Neuronal stem cell (in vitro differentiated cells): ENCODE results near the gene MLXIPL.
"Not testable (repeated sequence)": the region's sequence is repeated elsewhere in the genome, so short reads cannot be mapped to it uniquely, and the experiment has no call there.

ENCODE experiments used
- DNase-seq: peaks from one replicate; pipeline ENCODE4 v3.0.0-alpha.2; 2013; ENCODE audit warnings: low spot score
- H2AFZ ChIP-seq: one replicate; pipeline ENCODE4 v1.6.1; 2013; ENCODE audit warnings: mild to moderate bottlenecking, low read length, inconsistent platforms
- H2AK5ac ChIP-seq: 2 replicates; pipeline ENCODE4 v1.6.1; 2013; ENCODE audit warnings: low read depth, mild to moderate bottlenecking, inconsistent platforms, low read length, moderate library complexity, mixed read lengths
- H2BK120ac ChIP-seq: 2 replicates; pipeline ENCODE4 v1.6.1; 2013; ENCODE audit warnings: low read depth, mild to moderate bottlenecking, inconsistent platforms, low read length, moderate library complexity, mixed read lengths
- H2BK12ac ChIP-seq: one replicate; pipeline ENCODE4 v1.6.1; 2013; ENCODE audit warnings: low read length, inconsistent platforms
- H2BK15ac ChIP-seq: 2 replicates; pipeline ENCODE4 v1.6.1; 2013; ENCODE audit warnings: mild to moderate bottlenecking, low read length, inconsistent platforms, mixed read lengths
- H2BK5ac ChIP-seq: one replicate; pipeline ENCODE4 v1.6.1; 2013; ENCODE audit warnings: inconsistent platforms, mild to moderate bottlenecking, low read length, moderate library complexity
- H3K14ac ChIP-seq: one replicate; pipeline ENCODE4 v1.6.1; 2013; ENCODE audit warnings: low read length, inconsistent platforms
- H3K18ac ChIP-seq: 2 replicates; pipeline ENCODE4 v1.6.1; 2013; ENCODE audit warnings: low read length, inconsistent platforms
- H3K23ac ChIP-seq: 2 replicates; pipeline ENCODE4 v1.6.1; 2013; ENCODE audit warnings: low read depth, mild to moderate bottlenecking, mixed read lengths, low read length, inconsistent platforms; ENCODE audit not compliant: poor library complexity
- H3K27ac ChIP-seq: replicated peaks from 3 replicates; pipeline ENCODE4 v1.5.1; 2013; ENCODE audit warnings: low read length, inconsistent platforms
- H3K27me3 ChIP-seq, 3 experiments: 2 replicates each; pipeline ENCODE4 v1.6.1; 2013; ENCODE audit warnings: low read length in 3 of 3, mild to moderate bottlenecking in 2 of 3, inconsistent platforms in 1 of 3, low read depth in 1 of 3, mixed read lengths in 1 of 3, moderate library complexity in 1 of 3; ENCODE audit not compliant: control insufficient read depth in 3 of 3, insufficient read depth in 3 of 3
- H3K36me3 ChIP-seq, 2 donors: replicated peaks in 1 of 2; 2 replicates each; pipeline ENCODE4 v1.6.1; 2013; ENCODE audit warnings: low read length in 2 of 2; ENCODE audit not compliant: control insufficient read depth in 2 of 2, insufficient read depth in 2 of 2
- H3K4ac ChIP-seq: 2 replicates; pipeline ENCODE4 v1.6.1; 2013; ENCODE audit warnings: inconsistent platforms, mild to moderate bottlenecking, low read length, moderate library complexity
- H3K4me1 ChIP-seq, 2 donors: 1 replicate in 1 of 2; 2 replicates in 1 of 2; pipeline ENCODE4 v1.6.1; 2013; ENCODE audit warnings: low read length in 2 of 2, low read depth in 1 of 2; ENCODE audit not compliant: control insufficient read depth in 2 of 2, insufficient read depth in 1 of 2
- H3K4me2 ChIP-seq: one replicate; pipeline ENCODE4 v1.6.1; 2013; ENCODE audit warnings: mild to moderate bottlenecking, low read length, inconsistent platforms; ENCODE audit not compliant: insufficient read depth, poor library complexity, severe bottlenecking
- H3K4me3 ChIP-seq, 2 donors: 2 replicates each; pipeline ENCODE4 v1.5.1; 2013; ENCODE audit warnings: low read length in 2 of 2, mild to moderate bottlenecking in 2 of 2, inconsistent platforms in 1 of 2, moderate library complexity in 1 of 2
- H3K79me1 ChIP-seq: one replicate; pipeline ENCODE4 v1.6.1; 2013; ENCODE audit warnings: low read depth, mild to moderate bottlenecking, inconsistent platforms, low read length, moderate library complexity
- H3K9ac ChIP-seq: one replicate; pipeline ENCODE4 v1.6.1; 2013; ENCODE audit warnings: mild to moderate bottlenecking, low read depth, low read length, inconsistent platforms; ENCODE audit not compliant: poor library complexity
- H3K9me3 ChIP-seq, 2 donors: replicated peaks in 1 of 2; 2 replicates each; pipeline versions ENCODE3 to v1.6.1; 2013; ENCODE audit warnings: low read length in 2 of 2, mild to moderate bottlenecking in 2 of 2, inconsistent platforms in 1 of 2, low read depth in 1 of 2, mixed read lengths in 1 of 2, moderate library complexity in 1 of 2; ENCODE audit not compliant: control insufficient read depth in 2 of 2, insufficient read depth in 1 of 2
- H4K8ac ChIP-seq: one replicate; pipeline ENCODE4 v1.6.1; 2013; ENCODE audit warnings: low read depth, mild to moderate bottlenecking, inconsistent platforms, low read length, moderate library complexity
- H4K91ac ChIP-seq: one replicate; pipeline ENCODE4 v1.6.1; 2013; ENCODE audit warnings: low read length, low read depth, mild to moderate bottlenecking, inconsistent platforms; ENCODE audit not compliant: poor library complexity
- WGBS, 2 donors: extraction: QIAGEN DNeasy Blood & Tissue Kit; methylation state at CpG; one replicate each; pipeline ENCODE4 v1.1.7; 2013; ENCODE audit warnings: missing lambda C conversion rate in 2 of 2, mixed read lengths in 1 of 2; ENCODE audit not compliant: insufficient read length in 2 of 2, insufficient replicate concordance in 1 of 2; ENCODE audit errors: extremely low coverage in 2 of 2; 5-methylcytosine and 5-hydroxymethylcytosine counted together

MLXIPL gene

DNA sequence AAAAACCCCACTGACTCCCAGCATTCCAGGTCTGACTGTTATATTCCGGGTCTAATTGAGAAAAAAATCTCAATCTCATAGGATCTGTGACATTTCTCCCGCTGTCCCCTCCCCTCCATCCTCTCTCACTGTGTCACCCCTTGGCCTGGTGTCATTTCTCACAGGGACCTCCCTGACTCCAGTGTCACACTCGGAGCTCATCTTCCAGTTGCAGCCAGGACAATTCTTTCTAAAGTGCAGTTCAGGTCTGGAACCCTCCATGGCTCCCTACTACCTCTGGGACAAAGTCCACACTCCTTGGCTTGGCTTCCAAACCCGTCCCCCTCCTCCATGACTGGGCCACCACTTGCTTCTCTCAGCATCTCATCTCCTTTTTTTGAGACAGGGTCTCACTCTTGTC is 14.2 kb downstream of the MLXIPL start:
- no peak for DNase-seq
- no peak overlapping the region for H4K8ac ChIP-seq
- H3K36me3 ChIP-seq: no peaks in the 10 kb centered on the region
- WGBS, 2 donors: no CpG with 5 or more reads among the region's 4 CpGs
- no peak overlapping the region for H3K27ac ChIP-seq
- H2AK5ac ChIP-seq: peak overlapping the region; percentile 21
- H3K14ac ChIP-seq: no peak overlapping the region
- peak overlapping the region; percentile 37 for H2BK15ac ChIP-seq
- H3K4me1 ChIP-seq: peaks cover 0 to 2% of the 10 kb centered on the region in 2 donors
- no peak overlapping the region for H3K4ac ChIP-seq
- no peak overlapping the region for H4K91ac ChIP-seq
- no peak overlapping the region for H3K23ac ChIP-seq
- H3K18ac ChIP-seq: no peak overlapping the region
- H3K9me3 ChIP-seq: no peaks in the 10 kb centered on the region
- H2BK120ac ChIP-seq: no peak overlapping the region
- H3K9ac ChIP-seq: no peak overlapping the region
- H3K4me2 ChIP-seq: no peak overlapping the region
- H2AFZ ChIP-seq: no peak overlapping the region
- peak overlapping the region; percentile 4 for H2BK12ac ChIP-seq
- H3K27me3 ChIP-seq: peaks cover 0 to 27% (median 0%) of the 10 kb centered on the region in 3 experiments
- H3K79me1 ChIP-seq: peaks cover 4% of the 10 kb centered on the region
- H3K4me3 ChIP-seq: no peak overlapping the region
- no peak overlapping the region for H2BK5ac ChIP-seq

- H3K4ac ChIP-seq, H2BK12ac ChIP-seq, H4K91ac ChIP-seq, H3K36me3 ChIP-seq, H3K4me1 ChIP-seq, H3K9me3 ChIP-seq, H3K9ac ChIP-seq, H2AK5ac ChIP-seq, H3K4me3 ChIP-seq, H2BK15ac ChIP-seq, H2BK120ac ChIP-seq, H2BK5ac ChIP-seq, H3K14ac ChIP-seq, H3K4me2 ChIP-seq, H3K79me1 ChIP-seq, H3K27ac ChIP-seq, H3K23ac ChIP-seq, DNase-seq, H4K8ac ChIP-seq: not testable (repeated sequence)
- no CpG with 5 or more reads among the region's 5 CpGs for WGBS, 2 donors
- H3K27me3 ChIP-seq: peaks cover 0 to 26% (median 0%) of the 10 kb centered on the region in 3 experiments
- peak overlapping the region; percentile 23 for H3K18ac ChIP-seq
- H2AFZ ChIP-seq: peak overlapping the region; percentile 90
Observed at GRCh38 chr7:73607692-73607983, 16.7 kb downstream of the MLXIPL start.

- Histone ChIP-seq H3K18ac (peak overlapping the region; percentile 23), H2AFZ (peak overlapping the region; percentile 90), H3K36me3 (no peaks in the 10 kb centered on the region), H3K4me1 (peaks cover 0 to 4% of the 10 kb centered on the region in 2 donors), H2AK5ac (peak overlapping the region; percentile 97), H2BK5ac (no peak overlapping the region), H4K91ac (no peak overlapping the region), H3K9me3 (no peaks in the 10 kb centered on the region), H3K79me1 (peaks cover 4% of the 10 kb centered on the region), H3K27ac (no peak overlapping the region), H3K4me2 (peak overlapping the region; percentile 58), H2BK12ac (no peak overlapping the region), H2BK120ac (no peak overlapping the region), H3K9ac (no peak overlapping the region), H3K4ac (peak overlapping the region; percentile 37), H3K4me3 (peak overlapping the region in 1 of 2 donors; percentile 61), H3K27me3 (peaks cover 0 to 25% (median 0%) of the 10 kb centered on the region in 3 experiments), H3K14ac (peak overlapping the region; percentile 82), H4K8ac (no peak overlapping the region), H2BK15ac (peak overlapping the region; percentile 87), H3K23ac (peak overlapping the region; percentile 80)
- no CpG with 5 or more reads among the region's 36 CpGs for WGBS, 2 donors
- DNase-seq: peak; percentile 90
Observed at GRCh38 chr7:73606801-73607691, 17.3 kb downstream of the MLXIPL start.

- H3K14ac ChIP-seq: no peak overlapping the region
- no peak overlapping the region for H3K4me2 ChIP-seq
- H2BK120ac ChIP-seq: no peak overlapping the region
- no peak overlapping the region for H3K18ac ChIP-seq
- no CpG with 5 or more reads among the region's 23 CpGs for WGBS, 2 donors
- H3K4me3 ChIP-seq: peak overlapping the region in 1 of 2 donors; percentile 50
- no peak overlapping the region for H3K9ac ChIP-seq
- H3K4me1 ChIP-seq: peaks cover 0 to 4% of the 10 kb centered on the region in 2 donors
- peak overlapping the region; percentile 64 for H4K91ac ChIP-seq
- no peak overlapping the region for H2BK5ac ChIP-seq
- peak overlapping the region; percentile 75 for H2BK12ac ChIP-seq
- H3K36me3 ChIP-seq: no peaks in the 10 kb centered on the region
- no peak overlapping the region for H4K8ac ChIP-seq
- no peak for DNase-seq
- peaks cover 7% of the 10 kb centered on the region for H3K79me1 ChIP-seq
- peak overlapping the region; percentile 10 for H2BK15ac ChIP-seq
- peaks cover 0 to 28% (median 0%) of the 10 kb centered on the region in 3 experiments for H3K27me3 ChIP-seq
- H3K4ac ChIP-seq: no peak overlapping the region
- H3K27ac ChIP-seq: no peak overlapping the region
- H2AFZ ChIP-seq: peak overlapping the region; percentile 35
- peak overlapping the region; percentile 32 for H2AK5ac ChIP-seq
- H3K23ac ChIP-seq: no peak overlapping the region
- H3K9me3 ChIP-seq: no peaks in the 10 kb centered on the region
Observed at GRCh38 chr7:73605601-73606220, 18.6 kb downstream of the MLXIPL start.
